HepG2 (cell line): ENCODE measurements around the gene ST3GAL4. TPM values are rescaled to one million over a fixed set of nuclear protein-coding genes. Genes with fewer than 3 reads are reported as not detected.
"Not testable (repeated sequence)": the region's sequence is repeated elsewhere in the genome, so short reads cannot be mapped to it uniquely, and the experiment has no call there.

Source experiments
- ATAC-seq: fragments of 200-7000 bp; cut with Tn5 transposase; 3 replicates; pipeline ENCODE4 v1.9.1; 2020; ENCODE audit warnings: mild to moderate bottlenecking, moderate library complexity
- BruUV-seq: library from RNA; stranded (reverse); fragments of 400-500 nt; replicated peaks from 2 replicates; lab custom pipeline; 2021; lab: Mats Ljungman, UMichigan
- CTCF ChIA-PET: fragments of 300-600 bp; formaldehyde crosslinking; extraction: SDS; loops from one replicate; lab custom pipeline; 2021; ENCODE audit warnings: low total read pairs, inconsistent platforms, low intra/inter-chr PET ratio; lab: Yijun Ruan, JAX
- POLR2A ChIA-PET: fragments of 350-600 bp; sonication (Branson Sonifier 250); formaldehyde crosslinking; loops from one replicate; lab custom pipeline; 2020; ENCODE audit warnings: antibody characterized with exemption, inconsistent platforms; lab: Yijun Ruan, JAX
- DNase-seq: peaks from one replicate; pipeline ENCODE4 v3.0.0-alpha.2; 2015; ENCODE audit warnings: low spot score
- FAIRE-seq: peaks from 3 replicates; lab custom pipeline; 2011; peaks lifted over from hg19 to GRCh38; lab: Jason Lieb, UNC
- H2AFZ ChIP-seq: one replicate; pipeline ENCODE4 v1.6.1; 2011; ENCODE audit warnings: low read length, inconsistent platforms
- H3K27ac ChIP-seq: fragments of 300-600 bp; 3 replicates; pipeline ENCODE4 v1.8.0; 2011; ENCODE audit warnings: mixed run types, mild to moderate bottlenecking, mixed read lengths, low read length, inconsistent platforms; ENCODE audit not compliant: insufficient read depth; ENCODE audit errors: extremely low read length
- H3K27me3 ChIP-seq, 2 experiments: fragments of 200-600 bp in 1 of 2; 2 replicates in 1 of 2; 3 replicates in 1 of 2; pipeline versions ENCODE4 v1.6.0 to v1.8.0; 2011; ENCODE audit warnings: low read length in 2 of 2, mild to moderate bottlenecking in 2 of 2, moderate library complexity in 2 of 2, inconsistent platforms in 1 of 2; ENCODE audit not compliant: insufficient read depth in 2 of 2, control insufficient read depth in 1 of 2
- H3K36me3 ChIP-seq, 2 experiments: fragments of 200-600 bp in 1 of 2; replicated peaks in 1 of 2; 2 replicates in 1 of 2; 3 replicates in 1 of 2; pipeline versions ENCODE4 v1.5.1 to v1.8.0; 2011; ENCODE audit warnings: low read length in 2 of 2, inconsistent platforms in 1 of 2; ENCODE audit not compliant: insufficient read depth in 2 of 2, control insufficient read depth in 1 of 2
- H3K4me1 ChIP-seq: 2 replicates; pipeline ENCODE4 v1.5.1; 2012; ENCODE audit warnings: low read length, inconsistent platforms; ENCODE audit not compliant: insufficient read depth
- H3K4me2 ChIP-seq: 2 replicates; pipeline ENCODE4 v1.6.0; 2011; ENCODE audit warnings: low read depth, low read length, inconsistent platforms
- H3K4me3 ChIP-seq, 3 experiments: fragments of 200-600 bp in 1 of 3; sonication (generic), shearing (Covaris generic) in 1 of 3; replicated peaks in 1 of 3; 2 replicates each; pipeline ENCODE4 v1.5.1; 2011 to 2016; ENCODE audit warnings: low read length in 3 of 3, inconsistent platforms in 2 of 3, low read depth in 2 of 3, mild to moderate bottlenecking in 2 of 3, control low read depth in 1 of 3, mixed read lengths in 1 of 3; ENCODE audit not compliant: insufficient read depth in 1 of 3
- H3K79me2 ChIP-seq: one replicate; pipeline ENCODE4 v1.6.1; 2011; ENCODE audit warnings: low read length, inconsistent platforms; ENCODE audit not compliant: insufficient read depth
- H3K9ac ChIP-seq: 2 replicates; pipeline ENCODE4 v1.6.0; 2011; ENCODE audit warnings: mild to moderate bottlenecking, low read depth, low read length, inconsistent platforms; ENCODE audit not compliant: insufficient read depth
- H3K9me3 ChIP-seq: 2 replicates; pipeline ENCODE4 v1.5.1; 2012; ENCODE audit warnings: mild to moderate bottlenecking, low read length
- H4K20me1 ChIP-seq: 2 replicates; pipeline ENCODE4 v1.6.0; 2011; ENCODE audit warnings: inconsistent platforms, mild to moderate bottlenecking, low read length, moderate library complexity; ENCODE audit not compliant: insufficient read depth
- KAT8 ChIP-seq: IDR thresholded peaks from 2 replicates; pipeline ENCODE4 v1.6.1; 2016; ENCODE audit warnings: missing genetic modification reagents, missing compliant biosample characterization
- SPEN ChIP-seq: sonication (generic); formaldehyde crosslinking; IDR thresholded peaks from 2 replicates; pipeline ENCODE4 v1.5.1; 2020; ENCODE audit warnings: low read depth, mild to moderate bottlenecking, missing genetic modification reagents
- ZMYM2 ChIP-seq: sonication (generic); formaldehyde crosslinking; IDR thresholded peaks from 2 replicates; pipeline ENCODE4 v1.8.0; 2022; ENCODE audit warnings: mild to moderate bottlenecking, missing genetic modification reagents
- ZNF629 ChIP-seq: sonication (generic); formaldehyde crosslinking; conservative IDR thresholded peaks from 2 replicates; pipeline ENCODE4 v1.5.0; 2020; ENCODE audit warnings: missing genetic modification reagents
- WGBS: methylation state at CpG from one replicate; pipeline ENCODE4 v1.1.6; 2017; ENCODE audit warnings: low lambda C conversion rate; 5-methylcytosine and 5-hydroxymethylcytosine counted together
- in situ Hi-C: cut with HindIII; loops from 2 replicates; pipeline ENCODE4 v1.10.0; 2017; ENCODE audit warnings: low pct_unique_long_range_greater_than_20kb; ENCODE audit not compliant: extremely low pct_ligation_motif_present
- intact Hi-C: fragments of 100-400 bp; cut with micrococcal nuclease; formaldehyde crosslinking; loops from one replicate; pipeline ENCODE4 v1.10.0; 2022; ENCODE audit not compliant: unreplicated experiment
- polyA plus RNA-seq, 8 experiments: library from polyadenylated mRNA; depleted of rRNA in 3 of 8; stranded (reverse) in 7 of 8; unstranded in 1 of 8; fragments of >200 nt; fragmentation: Illumina TruSeq in 4 of 8; extraction: Trizol in 4 of 8; gene quantifications; 2 replicates each; pipeline versions ENCODE4 v1.2.1 to v1.2.3, GENCODE V29; 2011 to 2016; ENCODE audit warnings: low read depth in 4 of 8, missing spikeins in 1 of 8, mixed read lengths in 1 of 8; ENCODE audit not compliant: insufficient read depth in 1 of 8
- total RNA-seq, 5 experiments: library from RNA; depleted of rRNA; stranded (reverse); fragments of >200 nt; fragmentation: Illumina TruSeq; extraction: Trizol; gene quantifications; 2 replicates each; pipeline ENCODE4 v1.2.3, GENCODE V29; 2016; ENCODE audit warnings: low read depth in 1 of 5

The ST3GAL4 gene
- total and polyA plus RNA-seq, 2 of the 13 experiments (the other 11 are each of a cell fraction or from before 2014, with no cell fraction given) = 9.1 to 13.3 TPM

DNA sequence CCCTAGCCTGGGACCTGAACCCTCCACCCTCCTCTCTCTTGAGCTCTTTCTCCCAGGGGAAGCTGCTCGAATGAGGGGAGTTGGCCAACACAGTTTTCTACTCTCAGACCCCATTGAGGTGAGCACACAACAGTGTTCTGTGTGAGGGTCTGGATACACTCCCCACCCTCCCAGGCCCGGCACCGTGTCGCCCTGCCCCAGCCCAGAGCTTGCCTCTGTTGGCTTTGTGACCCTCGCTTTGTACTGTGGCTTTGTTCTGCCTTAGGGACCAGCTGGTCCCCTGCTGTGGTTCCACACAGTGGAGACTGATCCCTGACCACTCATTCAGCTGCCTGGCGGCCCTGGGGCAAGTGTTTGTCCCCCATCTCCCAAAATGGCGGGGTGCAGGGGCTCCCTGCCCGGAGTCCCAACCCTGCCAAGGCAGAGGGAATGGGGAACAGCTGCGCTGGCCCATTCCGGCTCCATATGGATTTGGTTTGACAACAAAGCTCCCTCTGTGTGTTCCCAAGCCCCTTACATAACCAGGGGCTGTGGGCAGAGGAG, 8.3 kb downstream of the ST3GAL4 start:
- ChIA-PET POLR2A (no interaction called here), CTCF (no interaction called here)
- H3K9ac ChIP-seq = no peak overlapping the region
- no peak overlapping the region for H3K4me2 ChIP-seq
- ATAC-seq (no peak), FAIRE-seq (no peak)
- no peak overlapping the region for H3K4me3 ChIP-seq
- intact Hi-C loops = no loop called here
- TF ChIP-seq ZNF629 (CRISPR knock-in tag) (no peak), KAT8 (CRISPR knock-in tag) (no peak), ZMYM2 (CRISPR knock-in tag) (no peak), SPEN (CRISPR knock-in tag) (no peak)
- TF ChIP-seq, all 625 proteins: peak for 0
- in situ Hi-C loops = no loop called here
- no peak for DNase-seq
- BruUV-seq = no TSS peak
- Histone ChIP-seq H3K79me2 (no peaks in the 10 kb centered on the region), H3K36me3 (no peaks in the 10 kb centered on the region), H3K4me1 (peaks cover 10% of the 10 kb centered on the region), H3K27me3 (no peaks in the 10 kb centered on the region), H4K20me1 (no peaks in the 10 kb centered on the region), H2AFZ (no peak overlapping the region), H3K9me3 (no peaks in the 10 kb centered on the region), H3K27ac (no peak overlapping the region)
- 97% methylated on average over 8 of the region's 10 CpGs for WGBS

- H3K4me2 ChIP-seq, FAIRE-seq, H3K9ac ChIP-seq, H3K79me2 ChIP-seq, H4K20me1 ChIP-seq, H3K4me1 ChIP-seq, H3K27ac ChIP-seq, H3K27me3 ChIP-seq, H3K9me3 ChIP-seq, POLR2A ChIA-PET, H2AFZ ChIP-seq, ATAC-seq, CTCF ChIA-PET, intact Hi-C loops, in situ Hi-C loops, H3K36me3 ChIP-seq, BruUV-seq, H3K4me3 ChIP-seq, DNase-seq: not testable (repeated sequence)
- 92% methylated on average over 4 of the region's 9 CpGs for WGBS
Measured at GRCh38 chr11:126364735-126365134, 9.2 kb downstream of the ST3GAL4 start.

GRCh38 chr11:126365508-126365907, 10.0 kb downstream of the ST3GAL4 start:
- H4K20me1 ChIP-seq, CTCF ChIA-PET, H3K4me2 ChIP-seq, H3K9me3 ChIP-seq, H2AFZ ChIP-seq, FAIRE-seq, DNase-seq, H3K27ac ChIP-seq, in situ Hi-C loops, H3K9ac ChIP-seq, ATAC-seq, H3K79me2 ChIP-seq, POLR2A ChIA-PET, BruUV-seq, H3K4me1 ChIP-seq, H3K27me3 ChIP-seq, H3K4me3 ChIP-seq, intact Hi-C loops, H3K36me3 ChIP-seq: not testable (repeated sequence)
- WGBS = no CpG with 5 or more reads among the region's 5 CpGs
